Measurements from ENCODE around the gene ANKRD11.

ANKRD11 gene

DNA sequence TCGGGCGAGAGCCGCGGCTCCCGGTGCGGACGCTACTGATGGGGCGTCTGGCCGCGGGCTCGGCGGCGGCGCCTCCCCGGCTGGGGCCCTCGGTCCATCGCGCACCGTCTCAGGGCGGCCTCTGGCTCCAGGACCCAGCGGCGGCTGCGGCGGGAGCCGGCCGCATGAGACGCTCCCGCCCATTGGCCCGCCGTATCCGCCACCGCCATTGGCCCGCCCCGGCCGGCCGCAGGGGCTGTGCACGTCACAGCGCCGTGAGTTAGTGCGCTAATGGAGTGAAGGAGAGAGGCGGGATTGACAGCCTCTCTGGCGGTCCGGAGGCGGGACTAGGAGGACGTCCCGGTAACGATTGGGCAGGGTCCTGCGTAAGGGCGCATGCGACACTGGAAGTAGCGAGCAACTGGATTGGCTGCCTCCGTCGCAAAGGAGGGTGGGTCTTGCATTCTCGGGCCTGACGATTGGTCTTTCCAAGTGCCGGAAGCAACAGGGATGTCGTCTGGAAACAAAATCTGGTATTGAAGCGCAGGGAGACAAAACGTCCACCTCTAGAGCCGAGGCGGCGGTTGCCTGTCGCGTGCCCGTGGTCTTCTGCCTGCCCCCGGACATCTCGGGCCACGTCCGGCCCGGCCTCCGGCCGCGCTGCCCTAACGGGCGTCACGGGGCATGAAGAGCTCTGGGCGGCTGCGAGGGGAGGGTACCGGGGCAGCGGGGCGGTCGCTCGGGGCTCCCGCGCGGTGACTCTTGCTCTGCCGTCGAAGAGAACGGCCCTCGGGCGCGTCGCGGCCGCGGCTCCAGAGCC lies at the start of gene ANKRD11:
Gene ANKRD11 (minus strand): TSS at position 123 of the 799 bp plus-strand sequence. CDS start 173,542 bp downstream, outside the sequence.
- peak; percentile 99 for DNase-seq (ENCODE audit: low spot score)

DNA sequence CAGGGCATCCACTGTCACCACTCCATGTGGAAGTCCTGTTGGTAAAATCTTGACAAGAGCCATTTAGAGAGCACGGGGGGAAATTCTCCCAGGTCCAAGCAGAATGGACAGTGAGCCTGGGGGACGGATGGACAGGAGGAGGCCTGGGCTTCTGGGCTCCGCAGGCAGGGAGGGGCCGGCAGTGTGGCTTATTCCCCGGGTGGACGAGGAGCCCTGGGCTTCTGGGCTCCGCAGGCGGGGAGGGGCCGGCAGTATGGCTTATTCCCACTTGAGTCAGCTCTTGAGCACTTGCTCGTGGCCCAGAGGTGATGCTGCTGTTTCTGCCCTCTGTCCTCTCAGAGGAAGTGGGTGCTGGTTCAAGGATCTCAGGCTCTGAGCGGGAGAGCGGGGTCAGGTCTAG lies 47.9 kb upstream of the ANKRD11 start:
- no peak for DNase-seq (ENCODE audit: low spot score)

DNA sequence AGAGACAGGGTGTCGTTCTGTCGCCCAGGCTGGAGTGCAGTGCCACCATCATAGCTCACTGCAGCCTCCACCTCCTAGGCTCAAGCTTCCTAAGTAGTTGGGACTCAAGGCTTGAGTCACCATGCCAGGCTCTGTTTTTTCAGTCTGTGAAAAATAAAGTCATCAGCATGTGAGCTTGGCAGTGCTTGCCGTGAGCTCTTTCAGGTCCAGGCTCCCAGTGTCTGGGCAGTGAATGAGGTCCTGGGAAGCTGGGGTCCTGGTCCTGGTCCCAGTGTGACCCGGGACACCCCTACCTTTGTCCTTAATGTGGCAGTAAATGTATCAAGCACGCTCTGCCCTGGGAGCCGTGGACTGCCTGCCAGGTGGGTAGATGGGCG lies 47.2 kb upstream of the ANKRD11 start:
- DNase-seq (ENCODE audit: low spot score), result no peak

DNA sequence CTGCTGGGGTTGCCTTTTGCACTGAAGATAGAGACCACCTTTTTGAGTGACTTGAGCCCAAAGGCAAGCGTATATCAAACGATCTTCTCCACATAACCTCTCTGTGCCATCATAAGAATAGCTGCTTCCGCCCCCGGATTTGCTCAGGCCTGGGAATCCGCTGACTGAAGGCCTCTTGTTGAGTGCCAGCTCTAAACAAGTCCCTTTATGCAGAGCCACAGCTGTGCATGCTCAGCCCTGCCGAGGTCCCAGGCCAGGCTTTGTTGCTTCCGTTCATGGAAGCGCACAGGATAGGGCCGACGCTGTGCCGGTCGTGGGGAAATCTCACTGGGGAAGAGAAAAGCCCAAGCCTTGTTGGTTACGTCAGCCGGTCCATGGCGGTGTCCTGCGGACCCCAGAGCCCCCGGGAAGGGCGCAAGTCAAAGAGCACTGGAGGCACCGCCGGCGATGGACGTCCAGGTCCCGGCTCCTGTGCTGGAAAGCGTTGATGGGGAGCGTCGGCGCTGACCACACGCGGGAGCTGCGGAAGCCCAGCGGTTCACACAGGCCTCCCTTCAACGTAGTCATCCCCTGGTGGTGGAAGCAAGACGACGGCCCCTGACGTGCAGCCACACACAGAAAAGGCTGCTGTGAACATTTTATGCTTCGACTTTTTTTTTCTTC lies 46.7 kb upstream of the ANKRD11 start:
- DNase-seq (ENCODE audit: low spot score), result no peak

DNA sequence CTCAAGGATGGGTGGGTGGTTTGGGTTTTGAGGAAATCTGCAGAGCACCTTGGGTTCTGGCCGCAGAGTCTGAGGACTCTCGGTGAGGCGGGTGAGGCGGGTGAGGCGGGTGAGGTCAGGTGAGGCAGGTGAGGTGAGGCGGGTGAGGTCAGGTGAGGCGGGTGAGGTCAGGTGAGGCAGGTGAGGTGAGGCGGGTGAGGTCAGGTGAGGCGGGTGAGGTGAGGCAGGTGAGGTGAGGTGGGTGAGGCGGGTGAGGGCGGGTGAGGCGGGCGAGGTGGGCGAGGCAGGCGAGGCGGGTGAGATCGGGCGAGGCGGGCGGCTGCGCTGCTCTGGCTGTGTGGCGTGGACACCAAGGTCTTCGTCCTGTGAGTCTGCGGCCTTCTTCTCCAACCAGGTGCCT lies 46.0 kb upstream of the ANKRD11 start:
- no peak for DNase-seq (ENCODE audit: low spot score)

DNA sequence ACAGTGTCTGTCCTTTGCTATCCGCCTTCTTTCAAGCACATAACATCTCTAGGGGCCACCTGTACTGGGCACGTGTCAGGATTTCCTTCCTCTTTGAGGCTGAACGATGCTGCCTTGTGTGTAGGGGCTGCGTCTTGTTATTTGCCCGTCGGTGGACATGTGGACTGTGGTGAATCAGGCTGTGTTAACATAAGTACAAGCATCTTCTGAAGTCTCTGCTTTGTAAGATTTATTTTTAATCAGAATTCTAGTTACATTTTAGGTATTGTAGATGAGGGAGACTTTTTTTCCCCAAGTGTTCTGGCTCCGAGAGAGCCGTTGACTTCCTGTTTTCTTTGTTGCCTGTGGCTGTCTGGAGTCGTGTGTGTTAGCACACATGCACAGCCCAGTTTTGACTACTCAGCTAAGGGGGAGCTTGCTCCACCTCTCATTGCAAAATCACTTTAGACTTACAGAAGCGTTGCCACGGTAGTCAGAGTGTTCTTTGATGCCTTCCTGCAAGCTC lies 43.9 kb upstream of the ANKRD11 start:
- DNase-seq (ENCODE audit: low spot score), result no peak

DNA sequence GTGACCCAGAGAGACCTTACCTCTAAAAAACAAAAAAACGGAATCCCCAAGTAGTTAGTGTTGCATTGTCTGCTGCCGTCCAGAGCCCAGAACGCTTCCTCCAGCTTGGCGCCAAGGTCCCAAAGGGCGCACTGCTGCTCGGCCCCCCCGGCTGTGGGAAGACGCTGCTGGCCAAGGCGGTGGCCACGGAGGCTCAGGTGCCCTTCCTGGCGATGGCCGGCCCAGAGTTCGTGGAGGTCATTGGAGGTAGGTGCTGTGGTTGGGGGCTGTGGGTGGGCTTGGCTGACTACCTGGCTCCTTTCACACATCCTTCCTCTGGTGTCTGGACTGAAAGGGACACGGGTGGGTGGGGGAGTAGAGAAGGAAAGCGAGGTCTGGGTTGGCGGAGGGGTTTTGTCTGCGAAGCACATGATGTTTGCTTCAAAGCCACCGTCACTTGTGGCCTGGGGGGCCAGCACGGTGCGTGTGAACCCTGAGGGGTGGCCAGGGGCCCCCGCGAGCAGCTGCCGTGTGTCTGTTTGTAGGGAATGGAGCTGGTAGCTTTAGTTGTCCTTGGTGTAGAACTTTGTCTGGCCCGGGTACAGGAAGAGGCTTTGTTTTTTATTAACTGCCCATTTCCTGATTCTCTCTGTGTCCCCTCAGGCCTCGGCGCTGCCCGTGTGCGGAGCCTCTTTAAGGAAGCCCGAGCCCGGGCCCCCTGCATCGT lies 41.6 kb upstream of the ANKRD11 start:
- DNase-seq (ENCODE audit: low spot score), result no peak

DNA sequence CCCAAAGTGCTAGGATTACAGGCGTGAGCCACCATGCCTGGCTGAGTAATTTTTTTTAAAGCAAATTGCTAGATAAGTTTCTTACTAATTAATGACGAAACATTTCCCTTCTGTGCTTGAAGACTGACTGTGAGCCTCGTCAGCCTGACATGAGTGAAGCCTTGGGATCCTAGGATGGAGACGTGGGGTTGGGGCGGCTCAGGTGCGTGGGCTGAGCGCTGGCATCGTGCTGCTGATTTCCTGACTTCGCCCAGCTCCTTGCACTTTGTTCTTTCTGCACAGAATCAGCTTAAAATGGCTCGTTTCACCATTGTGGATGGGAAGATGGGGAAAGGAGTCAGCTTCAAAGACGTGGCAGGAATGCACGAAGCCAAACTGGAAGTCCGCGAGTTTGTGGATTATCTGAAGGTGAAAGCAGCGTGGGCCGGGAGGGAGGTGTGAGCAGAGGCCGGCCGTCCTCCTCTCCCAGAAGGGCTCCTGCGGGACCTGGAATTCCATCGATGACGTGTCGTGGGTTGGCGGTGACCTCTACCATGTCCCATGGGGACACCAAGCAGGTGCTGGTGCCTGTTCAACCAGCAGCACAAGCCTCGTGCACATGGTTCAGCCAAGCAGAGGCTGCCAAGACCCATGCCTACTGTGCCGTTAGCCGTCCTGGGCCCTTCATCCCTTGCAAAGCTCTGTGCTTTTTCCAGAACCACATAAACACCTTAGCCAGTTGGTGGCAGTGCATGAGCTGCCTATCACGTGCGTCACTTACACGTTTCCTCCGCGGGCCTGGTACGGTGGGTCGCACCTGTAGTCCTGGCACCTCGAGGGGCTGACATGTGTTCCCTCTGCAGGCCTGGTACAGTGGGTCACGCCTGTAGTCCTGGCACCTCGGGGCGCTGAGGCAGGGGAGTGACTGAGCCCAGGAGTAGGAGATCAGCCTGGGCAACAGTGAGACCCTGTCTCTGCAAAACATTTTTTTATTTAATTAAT lies 40.3 kb upstream of the ANKRD11 start:
- DNase-seq (ENCODE audit: low spot score), result no peak

DNA sequence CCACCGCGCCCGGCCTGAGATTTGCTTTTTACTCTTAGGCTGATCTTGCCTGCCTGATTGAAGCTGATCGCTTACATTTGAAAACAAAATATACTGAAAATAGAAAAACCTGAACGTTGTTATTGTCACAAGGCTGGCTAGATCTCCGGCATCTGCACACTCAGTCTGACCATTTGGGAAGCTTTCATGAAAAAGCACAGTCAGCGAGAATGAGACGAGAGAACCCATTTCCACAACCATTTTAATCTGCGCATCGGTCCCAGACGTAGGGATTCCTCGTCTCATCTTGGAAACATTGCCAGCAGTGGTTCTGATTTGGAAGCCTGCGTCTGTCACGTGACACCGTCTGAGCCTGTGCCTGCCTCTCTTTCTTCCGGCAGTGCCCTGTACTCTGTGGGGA lies 38.7 kb upstream of the ANKRD11 start:
- DNase-seq (ENCODE audit: low spot score), result no peak

DNA sequence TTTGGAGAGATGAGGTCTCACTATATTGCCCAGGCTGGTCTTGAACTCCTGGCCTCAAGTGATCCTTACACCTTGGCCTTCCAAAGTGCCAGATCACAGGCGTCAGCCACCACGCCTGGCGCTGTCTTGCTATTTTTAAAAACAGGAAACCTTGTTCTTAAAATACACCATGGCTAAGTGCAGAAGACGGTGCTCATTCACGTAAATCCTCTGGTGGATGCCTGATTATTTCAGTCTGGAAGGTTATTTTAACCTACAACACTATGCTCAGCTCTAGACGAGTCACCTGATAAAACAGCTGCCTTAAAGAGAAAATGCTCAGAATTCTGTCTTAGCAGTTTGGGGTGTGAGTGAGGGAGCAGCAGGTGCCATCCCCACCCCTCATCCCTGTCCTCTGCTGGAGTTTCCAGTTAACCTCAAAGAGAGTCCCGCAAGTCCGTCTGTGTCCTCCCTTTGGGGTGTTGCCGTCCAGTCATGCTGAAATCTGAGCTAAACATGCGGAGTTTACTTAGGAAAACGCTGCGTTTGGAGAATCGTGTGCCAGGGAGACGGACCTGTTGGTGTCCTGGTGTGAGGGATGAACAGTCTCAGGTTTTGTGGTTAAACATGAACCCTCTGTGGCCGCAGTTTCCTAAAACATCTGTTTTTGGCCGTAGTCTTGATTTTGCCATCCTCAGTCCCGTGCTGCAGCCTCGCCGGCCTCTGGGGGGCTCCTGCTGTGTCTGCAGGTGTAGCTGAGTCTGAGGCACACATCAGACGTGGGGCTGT lies 35.0 kb upstream of the ANKRD11 start:
- DNase-seq (ENCODE audit: low spot score), result no peak

DNA sequence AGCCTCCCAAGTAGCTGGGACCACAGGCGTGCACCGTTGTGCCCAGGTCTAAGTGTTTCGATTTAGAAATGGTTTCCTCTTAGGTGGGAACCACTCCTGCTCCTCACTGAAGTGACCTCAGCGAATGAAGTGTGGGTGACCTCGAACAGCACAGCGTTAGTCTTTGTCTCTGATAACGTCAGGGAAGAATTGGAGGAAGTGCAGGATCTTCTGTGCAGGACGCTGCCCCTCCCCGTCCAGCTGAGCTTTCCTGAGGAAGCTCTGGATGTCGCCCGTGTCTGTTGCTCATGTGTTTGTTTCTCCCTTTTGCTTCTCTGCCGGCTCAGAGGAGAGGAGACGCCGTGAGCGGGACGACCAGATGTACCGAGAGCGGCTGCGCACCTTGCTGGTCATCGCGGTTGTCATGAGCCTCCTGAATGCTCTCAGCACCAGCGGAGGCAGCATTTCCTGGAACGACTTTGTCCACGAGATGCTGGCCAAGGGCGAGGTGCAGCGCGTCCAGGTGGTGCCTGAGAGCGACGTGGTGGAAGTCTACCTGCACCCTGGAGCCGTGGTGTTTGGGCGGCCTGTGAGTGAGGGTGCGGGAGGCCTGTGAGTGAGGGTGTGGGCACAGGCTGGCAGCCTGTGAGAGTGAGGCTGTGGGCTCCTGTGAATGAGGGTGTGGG lies 33.5 kb upstream of the ANKRD11 start:
- DNase-seq (ENCODE audit: low spot score), result no peak

DNA sequence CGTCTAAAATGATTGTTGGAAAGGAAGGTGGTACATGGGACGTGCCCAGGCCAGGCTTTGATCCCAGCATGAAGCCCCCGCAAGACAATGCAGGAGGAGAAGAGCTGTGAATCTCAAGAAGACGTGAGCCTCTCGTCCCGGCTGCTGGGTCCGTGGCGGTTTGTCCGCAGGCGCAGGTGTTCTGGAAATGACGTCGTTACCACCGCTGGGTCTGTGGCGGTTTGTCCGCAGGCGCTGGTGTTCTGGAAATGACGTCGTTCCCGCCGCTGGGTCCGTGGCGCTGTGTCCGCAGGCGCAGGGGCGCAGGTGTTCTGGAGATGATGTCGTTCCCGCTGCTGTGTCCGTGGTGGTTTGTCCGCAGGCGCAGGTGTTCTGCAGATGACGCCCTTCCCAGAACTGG lies 31.9 kb upstream of the ANKRD11 start:
- DNase-seq (ENCODE audit: low spot score), result no peak

DNA sequence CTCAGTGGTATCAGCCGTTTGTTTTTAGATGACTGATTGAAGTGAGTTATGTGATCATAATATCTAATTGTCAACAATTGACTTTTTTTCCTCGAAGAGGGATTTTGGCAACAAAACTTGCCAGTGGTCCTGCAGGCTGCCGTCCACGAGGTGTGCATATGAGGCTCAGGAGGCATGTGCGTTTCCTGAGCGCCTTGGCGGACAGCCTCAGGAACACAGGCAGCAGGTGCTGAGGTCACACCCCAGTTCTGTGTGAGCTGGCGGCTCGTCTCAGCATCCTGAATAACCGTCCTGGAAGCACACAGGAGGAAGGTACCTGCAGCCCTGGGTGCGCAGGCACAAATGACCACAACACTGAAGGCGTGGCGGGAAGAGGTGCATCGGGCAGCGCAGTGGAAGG lies 29.5 kb upstream of the ANKRD11 start:
- no peak for DNase-seq (ENCODE audit: low spot score)

DNA sequence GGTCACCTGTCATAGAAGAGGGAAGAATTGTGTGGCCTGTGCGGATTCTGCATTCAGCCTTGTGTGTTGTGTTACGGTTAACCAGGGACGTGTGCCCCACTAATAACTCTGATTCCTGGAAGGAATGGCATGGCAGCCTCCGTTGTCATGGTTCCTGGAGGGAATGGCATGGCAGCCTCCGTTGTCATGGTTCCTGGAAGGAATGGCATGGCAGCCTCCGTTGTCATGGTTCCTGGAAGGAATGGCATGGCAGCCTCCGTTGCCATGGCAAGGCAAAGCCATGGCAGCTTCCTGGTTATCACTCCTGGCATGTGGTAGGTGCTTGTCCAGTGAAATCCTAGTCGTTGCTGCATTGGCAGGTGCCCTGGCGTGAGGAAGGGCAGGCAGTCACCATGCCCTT lies 26.8 kb upstream of the ANKRD11 start:
- no peak for DNase-seq (ENCODE audit: low spot score)

DNA sequence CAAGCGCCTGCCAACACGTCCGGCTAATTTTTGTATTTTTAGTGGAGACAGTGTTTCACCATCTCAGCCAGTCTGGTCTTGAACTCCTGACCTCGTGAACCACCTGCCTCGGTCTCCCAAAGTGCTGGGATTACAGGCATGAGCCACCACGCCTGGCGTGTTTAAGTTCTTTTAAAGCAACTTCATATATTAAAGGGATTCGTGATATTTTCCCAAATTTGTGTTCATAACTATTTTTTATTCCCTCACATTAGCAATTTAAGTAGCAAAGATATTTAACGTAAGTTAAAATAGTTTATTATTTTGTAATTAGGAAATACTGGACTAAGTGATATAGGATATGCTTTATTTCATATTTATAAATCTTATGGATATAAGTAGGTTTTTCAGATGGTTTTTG lies 22.1 kb upstream of the ANKRD11 start:
- DNase-seq (ENCODE audit: low spot score), result no peak

DNA sequence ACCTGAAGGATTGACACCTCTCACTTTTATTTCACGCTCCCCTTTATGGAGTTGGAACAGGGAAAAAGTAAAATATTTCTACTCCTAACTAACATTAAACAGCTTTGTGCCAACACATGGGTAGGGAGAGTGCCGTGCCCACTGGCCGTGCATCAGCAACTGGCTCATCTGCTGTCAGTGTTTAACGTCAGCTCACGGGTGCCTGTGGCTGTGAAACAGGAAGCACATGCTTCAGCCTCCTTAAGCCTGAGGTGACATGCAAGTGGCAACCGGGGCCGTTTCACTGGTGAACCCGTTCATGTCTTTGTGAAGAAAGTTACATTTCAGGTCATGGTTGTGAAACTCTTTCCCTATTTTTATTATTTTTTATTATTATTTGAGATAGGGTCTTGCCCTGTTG lies 21.0 kb upstream of the ANKRD11 start:
- DNase-seq (ENCODE audit: low spot score), result no peak

DNA sequence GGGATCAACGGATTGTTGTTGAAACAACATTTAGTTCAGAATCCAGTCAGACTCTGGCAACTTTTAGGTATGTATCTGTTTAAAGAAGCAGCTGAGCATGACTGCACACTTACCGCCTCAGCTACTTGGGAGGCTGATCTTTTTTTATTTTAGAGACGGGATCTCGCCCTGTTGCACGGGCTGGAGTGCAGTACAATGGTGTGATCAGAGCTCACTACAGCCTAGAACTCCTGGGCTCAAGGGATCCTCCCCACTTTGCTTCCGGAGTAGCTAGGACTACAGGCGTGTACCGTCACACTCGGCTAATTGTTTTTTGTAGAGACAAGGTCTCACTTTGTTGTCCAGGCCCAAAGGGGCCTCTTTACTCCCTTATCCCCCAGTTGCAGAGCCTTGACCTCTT lies 20.2 kb upstream of the ANKRD11 start:
- no peak for DNase-seq (ENCODE audit: low spot score)

DNA sequence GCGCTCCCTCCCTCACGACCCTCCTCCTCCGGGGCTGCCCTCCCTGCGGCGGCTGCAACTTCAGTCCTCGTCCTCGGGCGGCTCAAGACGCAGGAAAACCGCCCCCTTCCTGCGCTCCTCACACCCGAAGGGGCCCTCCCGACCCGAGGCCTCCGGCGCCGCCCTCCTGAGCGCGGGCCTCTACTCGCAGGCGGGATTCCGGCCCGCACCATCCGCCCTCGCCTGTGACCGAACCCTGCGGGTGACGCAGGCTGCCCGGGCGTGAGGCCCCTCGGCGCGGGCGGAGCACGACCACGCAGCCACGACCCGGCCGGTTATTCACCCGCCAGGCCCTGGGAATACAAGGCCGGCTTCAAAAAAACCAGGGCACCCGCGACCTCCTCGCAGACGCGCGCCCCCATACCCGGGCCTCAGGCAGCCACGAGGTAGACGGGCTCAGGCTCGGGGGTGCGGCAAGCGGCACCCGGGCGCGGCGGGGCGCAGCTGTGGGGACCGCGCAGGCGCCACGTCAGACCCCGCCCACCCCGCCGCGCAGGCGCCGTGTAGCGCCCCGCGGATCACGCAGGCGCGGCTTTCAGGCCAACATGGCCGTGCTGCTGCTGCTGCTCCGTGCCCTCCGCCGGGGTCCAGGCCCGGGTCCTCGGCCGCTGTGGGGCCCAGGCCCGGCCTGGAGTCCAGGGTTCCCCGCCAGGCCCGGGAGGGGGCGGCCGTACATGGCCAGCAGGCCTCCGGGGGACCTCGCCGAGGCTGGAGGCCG lies 17.7 kb upstream of the ANKRD11 start, which contains the start of gene SPG7:
Gene SPG7 (plus strand): TSS at position 570 of the 757 bp plus-strand sequence. CDS start 15 bp downstream, at position 585.
- peak; percentile 95 for DNase-seq (ENCODE audit: low spot score)

DNA sequence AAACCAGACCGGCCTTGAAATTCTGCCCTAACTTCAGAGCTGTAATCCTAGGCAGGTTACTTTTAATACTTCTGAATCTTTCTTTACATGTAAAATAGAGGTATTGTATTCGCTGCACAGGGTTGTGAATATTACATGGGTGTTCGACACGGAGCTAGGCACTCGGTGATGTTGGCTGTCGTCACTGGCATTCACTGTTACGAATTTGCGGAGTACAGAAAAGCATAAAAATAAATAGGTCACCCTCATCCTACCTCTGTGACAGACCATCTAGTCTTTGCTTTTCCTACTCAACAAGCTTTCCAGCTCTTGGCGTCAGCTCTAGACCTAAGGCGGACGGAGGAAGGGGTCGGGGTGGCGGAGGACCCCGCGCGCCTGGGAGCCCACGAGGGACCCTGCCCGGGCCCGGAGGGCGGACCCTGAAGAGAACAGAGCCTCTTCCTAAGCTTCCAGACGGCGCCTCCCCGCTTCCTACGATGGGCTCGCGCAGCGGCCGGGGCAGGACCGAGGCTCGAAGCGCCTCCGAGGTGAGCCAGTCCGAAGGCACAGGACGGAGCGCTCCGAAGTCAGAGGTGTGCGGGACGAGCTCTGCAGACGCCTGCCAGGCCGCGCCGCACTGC lies 17.0 kb upstream of the ANKRD11 start:
- no peak for DNase-seq (ENCODE audit: low spot score)

All from ecto neural progenitor cell (in vitro differentiated cells).